HEK293 (cell line): ENCODE data around the gene ATP11C.

Experiments used
- CTCF ChIA-PET: fragments of 350-600 bp; formaldehyde crosslinking; extraction: SDS; loops from one replicate; lab custom pipeline; 2021; ENCODE audit warnings: antibody characterized with exemption; lab: Yijun Ruan, JAX
- POLR2A ChIA-PET: fragments of 300-600 bp; formaldehyde crosslinking; extraction: SDS; loops from one replicate; lab custom pipeline; 2020; ENCODE audit warnings: antibody characterized with exemption, inconsistent platforms; lab: Yijun Ruan, JAX
- H3K27ac ChIP-seq: fragments of 200-500 bp; sonication (Bioruptor generic); 2 replicates; pipeline ENCODE4 v1.5.1; 2014; ENCODE audit warnings: low read depth, low read length, control low read depth, inconsistent platforms; ENCODE audit errors: extremely low read depth
- H3K36me3 ChIP-seq, 2 experiments: fragments of 200-500 bp in 1 of 2; sonication (Bioruptor generic) in 1 of 2; 1 replicate in 1 of 2; 2 replicates in 1 of 2; pipeline ENCODE4 v1.5.1; 2014 to 2017; ENCODE audit warnings: inconsistent platforms in 2 of 2, low read length in 2 of 2; ENCODE audit not compliant: control insufficient read depth in 2 of 2, insufficient read depth in 1 of 2
- H3K4me1 ChIP-seq: fragments of 200-500 bp; sonication (Bioruptor generic); 2 replicates; pipeline ENCODE4 v1.5.1; 2014; ENCODE audit warnings: mild to moderate bottlenecking, low read length, inconsistent platforms; ENCODE audit not compliant: control insufficient read depth, insufficient read depth
- H3K4me3 ChIP-seq: 2 replicates; pipeline ENCODE4 v1.5.1; 2011; ENCODE audit warnings: low read depth, mild to moderate bottlenecking, control low read depth, low read length, moderate library complexity
- H3K9me3 ChIP-seq: fragments of 200-500 bp; sonication (Bioruptor generic); 2 replicates; pipeline ENCODE4 v1.5.1; 2014; ENCODE audit warnings: low read depth, low read length, inconsistent platforms; ENCODE audit not compliant: control insufficient read depth, insufficient read depth
- BCL6B ChIP-seq: fragments of 450-650 bp; formaldehyde crosslinking; IDR thresholded peaks from 2 replicates; pipeline ENCODE4 v1.5.1; 2017; ENCODE audit warnings: missing biosample characterization, missing genetic modification characterization
- CTCF ChIP-seq: fragments of 450-650 bp; formaldehyde crosslinking; IDR thresholded peaks from 2 replicates; pipeline ENCODE4 v1.5.1; 2016; ENCODE audit warnings: missing biosample characterization, missing genetic modification characterization
- IKZF3 ChIP-seq: fragments of 450-650 bp; IDR thresholded peaks from 2 replicates; pipeline ENCODE4 v1.5.0; 2018; ENCODE audit warnings: missing biosample characterization, mild to moderate bottlenecking, missing genetic modification characterization, moderate library complexity
- MZF1 ChIP-seq: fragments of 450-650 bp; formaldehyde crosslinking; IDR thresholded peaks from 2 replicates; pipeline ENCODE4 v1.5.1; 2017; ENCODE audit warnings: missing biosample characterization, missing genetic modification characterization, borderline replicate concordance
- REST ChIP-seq: fragments of 450-650 bp; formaldehyde crosslinking; IDR thresholded peaks from 2 replicates; pipeline ENCODE4 v1.5.1; 2016; ENCODE audit warnings: missing biosample characterization, missing genetic modification characterization
- SP2 ChIP-seq: fragments of 450-650 bp; formaldehyde crosslinking; IDR thresholded peaks from 2 replicates; pipeline ENCODE4 v1.5.1; 2016; ENCODE audit warnings: missing biosample characterization, missing genetic modification characterization
- TRIM28 ChIP-seq: IDR thresholded peaks from 2 replicates; pipeline ENCODE4 v1.6.1; 2011; ENCODE audit warnings: low read length, control low read depth, borderline replicate concordance
- ZBTB20 ChIP-seq: fragments of 450-650 bp; formaldehyde crosslinking; IDR thresholded peaks from 2 replicates; pipeline ENCODE4 v1.5.1; 2016; ENCODE audit warnings: missing biosample characterization, missing genetic modification characterization
- ZBTB48 ChIP-seq: fragments of 450-650 bp; formaldehyde crosslinking; IDR thresholded peaks from 2 replicates; pipeline ENCODE4 v1.5.1; 2016; ENCODE audit warnings: missing biosample characterization, missing genetic modification characterization
- ZBTB8A ChIP-seq: fragments of 450-650 bp; formaldehyde crosslinking; IDR thresholded peaks from 2 replicates; pipeline ENCODE4 v1.5.1; 2016; ENCODE audit warnings: missing biosample characterization, missing genetic modification characterization
- ZFP37 ChIP-seq: fragments of 450-650 bp; formaldehyde crosslinking; IDR thresholded peaks from 2 replicates; pipeline ENCODE4 v1.5.1; 2016; ENCODE audit warnings: missing biosample characterization, missing genetic modification characterization
- ZNF10 ChIP-seq: fragments of 450-650 bp; formaldehyde crosslinking; IDR thresholded peaks from 2 replicates; pipeline ENCODE4 v1.5.1; 2017; ENCODE audit warnings: missing biosample characterization, missing genetic modification characterization
- ZNF214 ChIP-seq: fragments of 450-650 bp; formaldehyde crosslinking; IDR thresholded peaks from 2 replicates; pipeline ENCODE4 v1.5.1; 2017; ENCODE audit warnings: missing biosample characterization, mild to moderate bottlenecking, missing genetic modification characterization, borderline replicate concordance
- ZNF335 ChIP-seq: fragments of 450-650 bp; formaldehyde crosslinking; conservative IDR thresholded peaks from 2 replicates; pipeline ENCODE4 v1.5.1; 2016; ENCODE audit warnings: missing biosample characterization, missing genetic modification characterization
- ZNF398 ChIP-seq: fragments of 450-650 bp; formaldehyde crosslinking; IDR thresholded peaks from 2 replicates; pipeline ENCODE4 v1.5.1; 2017; ENCODE audit warnings: missing biosample characterization, missing genetic modification characterization
- ZNF514 ChIP-seq: fragments of 450-650 bp; formaldehyde crosslinking; IDR thresholded peaks from 2 replicates; pipeline ENCODE4 v1.5.1; 2016; ENCODE audit warnings: missing biosample characterization, missing genetic modification characterization
- ZNF600 ChIP-seq: fragments of 450-650 bp; formaldehyde crosslinking; IDR thresholded peaks from 2 replicates; pipeline ENCODE4 v1.5.1; 2016; ENCODE audit warnings: missing biosample characterization, missing genetic modification characterization
- ZSCAN18 ChIP-seq: fragments of 450-650 bp; formaldehyde crosslinking; IDR thresholded peaks from 2 replicates; pipeline ENCODE4 v1.5.1; 2016; ENCODE audit warnings: missing biosample characterization, missing genetic modification characterization

Gene ATP11C

GRCh38 chrX:139931646-139932072 is 1.2 kb downstream of the ATP11C start:
- Histone ChIP-seq H3K36me3 (no peaks in the 10 kb centered on the region), H3K4me3 (peak overlapping the region; percentile 66), H3K4me1 (peaks cover 12% of the 10 kb centered on the region), H3K27ac (peak overlapping the region; percentile 94; the same call in 1 of the 2 replicates), H3K9me3 (no peaks in the 10 kb centered on the region)
- TF ChIP-seq ZNF398 (tag by site-specific recombination): no peak
- no peak for TF ChIP-seq ZNF514 (tag by site-specific recombination)
- TF ChIP-seq BCL6B (tag by site-specific recombination): no peak
- peak; percentile 71 for TF ChIP-seq ZNF335 (tag by site-specific recombination)
- no peak for TF ChIP-seq REST
- peak; percentile 83 for TF ChIP-seq ZBTB8A (tag by site-specific recombination)
- TF ChIP-seq MZF1 (tag by site-specific recombination): no peak
- TF ChIP-seq ZNF214 (tag by site-specific recombination): no peak
- CTCF ChIA-PET: no interaction called here
- POLR2A ChIA-PET: interaction anchor here (0.5 to 1.2 kb wide), 3 partner anchors 26 to 1205 kb away, joined by 3 read pairs; no protein-coding TSS in a partner anchor

GRCh38 chrX:139930916-139931645 is 1.8 kb downstream of the ATP11C start:
- Histone ChIP-seq H3K27ac (peak overlapping the region; percentile 94; the same call in 1 of the 2 replicates), H3K4me1 (peaks cover 16% of the 10 kb centered on the region), H3K4me3 (peak overlapping the region; percentile 66), H3K9me3 (no peaks in the 10 kb centered on the region), H3K36me3 (no peaks in the 10 kb centered on the region)
- ChIA-PET POLR2A (interaction anchor here (1.0 to 1.2 kb wide), 2 partner anchors 25 to 57 kb away, joined by 3 read pairs; no protein-coding TSS in a partner anchor), CTCF (no interaction called here)
- TF ChIP-seq ZFP37 (tag by site-specific recombination) (0 out of 2 replicates have a peak, but pooled peaks have one; percentile 34), TRIM28 (peak; percentile 23; the same call in 1 of the 2 replicates), ZNF10 (tag by site-specific recombination) (no peak), MZF1 (tag by site-specific recombination) (peak; percentile 16; the same call in 1 of the 2 replicates), ZBTB20 (tag by site-specific recombination) (0 out of 2 replicates have a peak, but pooled peaks have one; percentile 31), SP2 (tag by site-specific recombination) (peak; percentile 19; the same call in 1 of the 2 replicates), ZBTB8A (tag by site-specific recombination) (peak; percentile 82), CTCF (tag by site-specific recombination) (0 out of 2 replicates have a peak, but pooled peaks have one; percentile 17), ZNF600 (peak; percentile 72), ZBTB48 (tag by site-specific recombination) (peak; percentile 77), ZSCAN18 (no peak), IKZF3 (no peak)
